SU-DHL-6 (cell line): ENCODE data around the gene STAT5A.

Experiments used
- CTCF ChIP-seq: fragments of 200-600 bp; sonication (generic); IDR thresholded peaks from one replicate; pipeline ENCODE4 v1.5.1; 2017; ENCODE audit warnings: antibody characterized with exemption, mild to moderate bottlenecking, low read length, moderate library complexity; ENCODE audit not compliant: insufficient read depth, poor library complexity, severe bottlenecking
- EZH2phosphoT487 ChIP-seq: fragments of 200-600 bp; sonication (generic), shearing (Covaris generic); conservative IDR thresholded peaks from 2 replicates; pipeline ENCODE4 v1.6.1; 2018; ENCODE audit warnings: mild to moderate bottlenecking, antibody characterized with exemption, low read length, moderate library complexity, mixed read lengths

- TF ChIP-seq EZH2phosphoT487 (no peak), CTCF (no peak)
Measured at GRCh38 chr17:42317266-42317845, 29.1 kb downstream of the STAT5A start.
